H1 (cell line): ENCODE results near the gene RPS6KC1. TPM values are rescaled to one million over a fixed set of nuclear protein-coding genes. Genes with fewer than 3 reads are reported as not detected.

ENCODE experiments used
- polyA plus RNA-seq, 7 experiments: library from polyadenylated mRNA; depleted of rRNA in 3 of 7; stranded (reverse) in 5 of 7; unstranded in 2 of 7; fragments of >200 nt in 5 of 7; fragments of 200-250 nt in 2 of 7; gene quantifications; 1 replicate in 5 of 7; 2 replicates in 1 of 7; 4 replicates in 1 of 7; pipeline versions ENCODE4 v1.2.1 to v1.2.3, GENCODE V29; 2011 to 2013; ENCODE audit warnings: missing spikeins in 2 of 7, mixed read lengths in 2 of 7
- total RNA-seq: library from RNA; stranded (reverse); fragmentation: NEBNext Ultra II Directional; extraction: Animal tissue kit (Norgen Biotek cat#: 25700); gene quantifications from 2 replicates; pipeline ENCODE4 v1.2.1, GENCODE V29; 2021
- TF ChIP-seq, protein P1 (sequence below): IDR thresholded peaks from 2 replicates; pipeline ENCODE4 v1.6.1; 2012; ENCODE audit warnings: inconsistent platforms

RPS6KC1 gene
- total and polyA plus RNA-seq, 2 of the 8 experiments (the other 6 are each of a cell fraction or from before 2014, with no cell fraction given): 4.9 to 17.6 TPM

DNA sequence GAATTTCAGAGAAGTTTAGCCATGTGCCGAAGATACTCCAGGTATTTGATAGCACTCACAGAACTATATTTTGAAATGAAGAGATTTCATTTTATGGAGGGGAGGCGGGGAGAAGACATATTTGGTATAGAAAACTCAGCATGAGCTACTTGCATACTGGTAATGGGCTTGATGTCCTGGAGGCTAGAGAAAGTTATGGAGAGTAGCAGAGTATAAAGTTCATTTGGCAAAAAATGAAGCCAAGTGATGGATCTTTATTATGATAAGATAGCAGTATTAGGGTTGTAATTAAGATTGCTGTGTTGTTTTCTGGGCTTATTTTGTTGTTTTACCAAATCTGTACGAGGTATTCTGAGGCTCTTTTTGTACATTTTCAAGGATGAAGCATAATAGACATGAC, 72.0 kb downstream of the RPS6KC1 start (continued):
- TF ChIP-seq, protein P1, sequence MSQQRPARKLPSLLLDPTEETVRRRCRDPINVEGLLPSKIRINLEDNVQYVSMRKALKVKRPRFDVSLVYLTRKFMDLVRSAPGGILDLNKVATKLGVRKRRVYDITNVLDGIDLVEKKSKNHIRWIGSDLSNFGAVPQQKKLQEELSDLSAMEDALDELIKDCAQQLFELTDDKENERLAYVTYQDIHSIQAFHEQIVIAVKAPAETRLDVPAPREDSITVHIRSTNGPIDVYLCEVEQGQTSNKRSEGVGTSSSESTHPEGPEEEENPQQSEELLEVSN: no peak
